ENCODE data around the gene SMAD3. TPM values are rescaled to one million over a fixed set of nuclear protein-coding genes. Genes with fewer than 3 reads are reported as not detected.

SMAD3 gene
- total RNA-seq, 1 experiment from 2014 or later = 89.2 TPM

DNA sequence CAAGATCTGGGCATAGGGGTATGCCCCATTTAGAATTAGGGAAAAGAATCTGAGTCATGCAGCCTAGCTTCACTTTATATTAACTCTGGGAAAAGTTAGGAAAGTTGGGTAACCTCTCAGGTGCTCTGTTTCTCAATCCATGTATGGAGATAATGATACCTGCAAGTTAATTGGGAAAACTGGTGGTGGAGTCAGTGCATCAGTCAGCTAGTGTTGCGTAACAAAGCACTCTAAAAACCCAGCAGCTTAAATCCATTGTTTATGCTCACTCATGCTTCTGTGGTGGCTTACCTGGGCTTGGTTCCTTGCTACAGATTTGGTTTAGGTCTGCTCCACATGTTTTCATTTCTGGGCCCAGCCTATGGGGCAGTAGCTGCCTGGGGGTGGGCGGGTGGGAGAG, 91.0 kb downstream of the SMAD3 start (continued):
- TF ChIP-seq, protein P1, sequence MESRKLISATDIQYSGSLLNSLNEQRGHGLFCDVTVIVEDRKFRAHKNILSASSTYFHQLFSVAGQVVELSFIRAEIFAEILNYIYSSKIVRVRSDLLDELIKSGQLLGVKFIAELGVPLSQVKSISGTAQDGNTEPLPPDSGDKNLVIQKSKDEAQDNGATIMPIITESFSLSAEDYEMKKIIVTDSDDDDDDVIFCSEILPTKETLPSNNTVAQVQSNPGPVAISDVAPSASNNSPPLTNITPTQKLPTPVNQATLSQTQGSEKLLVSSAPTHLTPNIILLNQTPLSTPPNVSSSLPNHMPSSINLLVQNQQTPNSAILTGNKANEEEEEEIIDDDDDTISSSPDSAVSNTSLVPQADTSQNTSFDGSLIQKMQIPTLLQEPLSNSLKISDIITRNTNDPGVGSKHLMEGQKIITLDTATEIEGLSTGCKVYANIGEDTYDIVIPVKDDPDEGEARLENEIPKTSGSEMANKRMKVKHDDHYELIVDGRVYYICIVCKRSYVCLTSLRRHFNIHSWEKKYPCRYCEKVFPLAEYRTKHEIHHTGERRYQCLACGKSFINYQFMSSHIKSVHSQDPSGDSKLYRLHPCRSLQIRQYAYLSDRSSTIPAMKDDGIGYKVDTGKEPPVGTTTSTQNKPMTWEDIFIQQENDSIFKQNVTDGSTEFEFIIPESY (IDR thresholded peaks at IDR 0.05; ENCODE audit: extremely low read depth, insufficient replicate concordance, low read length) = no peak
- TF ChIP-seq CBX3 (IDR thresholded peaks at IDR 0.05; ENCODE audit: low read depth) = no peak
- TF ChIP-seq, protein P2, sequence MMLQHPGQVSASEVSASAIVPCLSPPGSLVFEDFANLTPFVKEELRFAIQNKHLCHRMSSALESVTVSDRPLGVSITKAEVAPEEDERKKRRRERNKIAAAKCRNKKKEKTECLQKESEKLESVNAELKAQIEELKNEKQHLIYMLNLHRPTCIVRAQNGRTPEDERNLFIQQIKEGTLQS (IDR thresholded peaks at IDR 0.05) = no peak
- TF ChIP-seq, protein P3, sequence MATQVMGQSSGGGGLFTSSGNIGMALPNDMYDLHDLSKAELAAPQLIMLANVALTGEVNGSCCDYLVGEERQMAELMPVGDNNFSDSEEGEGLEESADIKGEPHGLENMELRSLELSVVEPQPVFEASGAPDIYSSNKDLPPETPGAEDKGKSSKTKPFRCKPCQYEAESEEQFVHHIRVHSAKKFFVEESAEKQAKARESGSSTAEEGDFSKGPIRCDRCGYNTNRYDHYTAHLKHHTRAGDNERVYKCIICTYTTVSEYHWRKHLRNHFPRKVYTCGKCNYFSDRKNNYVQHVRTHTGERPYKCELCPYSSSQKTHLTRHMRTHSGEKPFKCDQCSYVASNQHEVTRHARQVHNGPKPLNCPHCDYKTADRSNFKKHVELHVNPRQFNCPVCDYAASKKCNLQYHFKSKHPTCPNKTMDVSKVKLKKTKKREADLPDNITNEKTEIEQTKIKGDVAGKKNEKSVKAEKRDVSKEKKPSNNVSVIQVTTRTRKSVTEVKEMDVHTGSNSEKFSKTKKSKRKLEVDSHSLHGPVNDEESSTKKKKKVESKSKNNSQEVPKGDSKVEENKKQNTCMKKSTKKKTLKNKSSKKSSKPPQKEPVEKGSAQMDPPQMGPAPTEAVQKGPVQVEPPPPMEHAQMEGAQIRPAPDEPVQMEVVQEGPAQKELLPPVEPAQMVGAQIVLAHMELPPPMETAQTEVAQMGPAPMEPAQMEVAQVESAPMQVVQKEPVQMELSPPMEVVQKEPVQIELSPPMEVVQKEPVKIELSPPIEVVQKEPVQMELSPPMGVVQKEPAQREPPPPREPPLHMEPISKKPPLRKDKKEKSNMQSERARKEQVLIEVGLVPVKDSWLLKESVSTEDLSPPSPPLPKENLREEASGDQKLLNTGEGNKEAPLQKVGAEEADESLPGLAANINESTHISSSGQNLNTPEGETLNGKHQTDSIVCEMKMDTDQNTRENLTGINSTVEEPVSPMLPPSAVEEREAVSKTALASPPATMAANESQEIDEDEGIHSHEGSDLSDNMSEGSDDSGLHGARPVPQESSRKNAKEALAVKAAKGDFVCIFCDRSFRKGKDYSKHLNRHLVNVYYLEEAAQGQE (IDR thresholded peaks at IDR 0.05; ENCODE audit: low read depth) = no peak
- no peak for TF ChIP-seq CEBPB (IDR thresholded peaks at IDR 0.05; ENCODE audit: low read depth)
- TF ChIP-seq FOSL1 (IDR thresholded peaks at IDR 0.05; ENCODE audit: low read depth) = no peak

DNA sequence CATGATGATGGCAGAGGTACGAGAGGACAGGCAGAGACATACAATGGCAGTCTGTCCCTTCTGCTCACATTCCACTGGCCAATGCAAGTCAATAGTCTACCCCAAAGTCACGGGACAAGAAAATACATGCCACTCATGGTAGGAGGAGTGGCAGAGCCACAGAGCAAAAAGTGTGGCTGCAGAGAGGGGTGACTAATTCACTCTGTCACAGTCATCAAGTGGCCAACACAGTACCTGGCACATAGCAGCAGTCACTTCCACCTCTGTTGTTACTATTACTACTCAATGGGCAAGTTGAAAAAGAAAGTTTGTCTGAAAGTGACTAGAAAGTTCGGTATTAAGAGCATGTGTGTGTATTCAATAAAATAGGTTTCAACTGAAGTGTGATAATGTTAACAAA, 91.4 kb downstream of the SMAD3 start:
- Histone ChIP-seq H3K4me1 (ENCODE audit: control insufficient read depth in 1 of 2, insufficient read depth in 2 of 2, low read length in 2 of 2) (peaks cover 12 to 82% of the 10 kb centered on the region in 2 experiments), H3K36me3 (ENCODE audit: control insufficient read depth in 1 of 2, insufficient read depth in 2 of 2, low read length in 2 of 2) (peaks cover 0 to 27% of the 10 kb centered on the region in 2 experiments; a peak in 2 of 4 replicates), H3K4me3 (replicated peaks in 1 of 2; ENCODE audit: low read depth in 1 of 2, low read length in 2 of 2) (no peak overlapping the region), H3K27me3 (ENCODE audit: insufficient read depth, low read length) (no peaks in the 10 kb centered on the region), H3K9ac (ENCODE audit: low read length) (no peak overlapping the region), H3K9me3 (ENCODE audit: control insufficient read depth in 1 of 2, insufficient read depth in 1 of 2, low read depth in 1 of 2, low read length in 2 of 2) (peaks cover 0 to 7% of the 10 kb centered on the region in 2 experiments; a peak in 1 of 4 replicates), H3K27ac (ENCODE audit: low read depth, low read length) (no peak overlapping the region), H4K20me1 (ENCODE audit: insufficient read depth) (no peaks in the 10 kb centered on the region), H2AFZ (ENCODE audit: low read depth, low read length, poor library complexity, severe bottlenecking) (no peak overlapping the region), H3K9me2 (ENCODE audit: insufficient read depth) (no peaks in the 10 kb centered on the region), H3K79me2 (ENCODE audit: insufficient read depth, low read length) (peaks cover 94% of the 10 kb centered on the region), H3K4me2 (ENCODE audit: low read length) (no peak overlapping the region)
- intact Hi-C loops (cut with micrococcal nuclease) = no loop called here
- ChIA-PET CTCF (no interaction called here), RAD21 (ENCODE audit: low non-redundant PET in 1 of 2, low total read pairs in 2 of 2, uncharacterized antibody in 2 of 2, unreplicated experiment in 2 of 2) (no interaction called here), POLR2A (no interaction called here)
- DNase-seq (ENCODE audit: low read depth, low spot score) = no peak
- BruUV-seq (replicated peaks) = no TSS peak
- ATAC-seq = peak; percentile 30; the same call in 1 of the 2 replicates
- TF ChIP-seq TCF7L2 (IDR thresholded peaks at IDR 0.05; ENCODE audit: borderline replicate concordance, extremely low read depth, insufficient read depth, insufficient read length) (no peak), ZFX (IDR thresholded peaks at IDR 0.05) (no peak), FOSL1 (IDR thresholded peaks at IDR 0.05; ENCODE audit: low read depth) (no peak), YY1 (IDR thresholded peaks at IDR 0.05; ENCODE audit: extremely low read depth, insufficient replicate concordance, low read depth, low read length) (no peak), JUND (IDR thresholded peaks at IDR 0.05) (no peak), CBX3 (IDR thresholded peaks at IDR 0.05; ENCODE audit: low read depth) (no peak), CEBPB (IDR thresholded peaks at IDR 0.05; ENCODE audit: low read depth) (no peak), SIN3A (IDR thresholded peaks at IDR 0.05; ENCODE audit: low read depth) (no peak), ZNF274 (IDR thresholded peaks at IDR 0.05; ENCODE audit: low read depth, low read length) (no peak), EZH2 (IDR thresholded peaks at IDR 0.05) (no peak), POLR2AphosphoS5 (IDR thresholded peaks at IDR 0.05; ENCODE audit: low read depth, low read length) (no peak), EZH2phosphoT487 (IDR thresholded peaks at IDR 0.05; ENCODE audit: borderline replicate concordance) (no peak)
- TF ChIP-seq, protein P2 (IDR thresholded peaks at IDR 0.05) = no peak
- TF ChIP-seq, protein P1 (IDR thresholded peaks at IDR 0.05; ENCODE audit: extremely low read depth, insufficient replicate concordance, low read length) = no peak
- TF ChIP-seq, protein P4, sequence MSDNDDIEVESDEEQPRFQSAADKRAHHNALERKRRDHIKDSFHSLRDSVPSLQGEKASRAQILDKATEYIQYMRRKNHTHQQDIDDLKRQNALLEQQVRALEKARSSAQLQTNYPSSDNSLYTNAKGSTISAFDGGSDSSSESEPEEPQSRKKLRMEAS (IDR thresholded peaks at IDR 0.05) = no peak
